ENCODE results near the gene DHX38. TPM values are rescaled to one million over a fixed set of nuclear protein-coding genes. Genes with fewer than 3 reads are reported as not detected.
A peak's percentile ranks its signal among the peaks of the same experiment; 100 is the strongest.

DHX38 gene
- total and polyA plus RNA-seq, 2 of the 13 experiments (the other 11 are each of a cell fraction or from before 2014, with no cell fraction given), result 54.4 to 85.9 TPM

GRCh38 chr16:72124761-72125634, 31.4 kb downstream of the DHX38 start (continued):
- no peak for TF ChIP-seq SMYD3 (CRISPR knock-in tag; IDR thresholded peaks at IDR 0.05)
- TF ChIP-seq RFXANK (CRISPR knock-in tag; IDR thresholded peaks at IDR 0.05), result no peak
- TF ChIP-seq POGZ (CRISPR knock-in tag; IDR thresholded peaks at IDR 0.05), result peak; percentile 78
- no peak for TF ChIP-seq GATA4 (IDR thresholded peaks at IDR 0.05; ENCODE audit: borderline replicate concordance, low read depth)
- TF ChIP-seq IKZF4 (CRISPR knock-in tag; IDR thresholded peaks at IDR 0.05; ENCODE audit: borderline replicate concordance, low read depth, not compliant biosample characterization), result peak; percentile 6
- TF ChIP-seq EHMT2 (IDR thresholded peaks at IDR 0.05; ENCODE audit: borderline replicate concordance, low read depth, low read length), result peak; percentile 67
- peak; percentile 44; the same call in 1 of the 2 replicates for TF ChIP-seq ZNF350 (CRISPR knock-in tag; IDR thresholded peaks at IDR 0.05; ENCODE audit: borderline replicate concordance, low read depth)
- TF ChIP-seq ZNF207 (IDR thresholded peaks at IDR 0.05; ENCODE audit: borderline replicate concordance), result no peak
- TF ChIP-seq TEAD2 (CRISPR knock-in tag; IDR thresholded peaks at IDR 0.05), result no peak
- peak; percentile 56 for TF ChIP-seq ZMYM3 (CRISPR knock-in tag; IDR thresholded peaks at IDR 0.05)
- TF ChIP-seq ZNF652 (CRISPR knock-in tag; IDR thresholded peaks at IDR 0.05; ENCODE audit: borderline replicate concordance, low read depth), result no peak
- no peak for TF ChIP-seq ISX (CRISPR knock-in tag; conservative IDR thresholded peaks at IDR 0.05)
- TF ChIP-seq HOMEZ (CRISPR knock-in tag; IDR thresholded peaks at IDR 0.05; ENCODE audit: low read depth), result peak; percentile 74; the same call in 1 of the 2 replicates
- TF ChIP-seq, protein P1, sequence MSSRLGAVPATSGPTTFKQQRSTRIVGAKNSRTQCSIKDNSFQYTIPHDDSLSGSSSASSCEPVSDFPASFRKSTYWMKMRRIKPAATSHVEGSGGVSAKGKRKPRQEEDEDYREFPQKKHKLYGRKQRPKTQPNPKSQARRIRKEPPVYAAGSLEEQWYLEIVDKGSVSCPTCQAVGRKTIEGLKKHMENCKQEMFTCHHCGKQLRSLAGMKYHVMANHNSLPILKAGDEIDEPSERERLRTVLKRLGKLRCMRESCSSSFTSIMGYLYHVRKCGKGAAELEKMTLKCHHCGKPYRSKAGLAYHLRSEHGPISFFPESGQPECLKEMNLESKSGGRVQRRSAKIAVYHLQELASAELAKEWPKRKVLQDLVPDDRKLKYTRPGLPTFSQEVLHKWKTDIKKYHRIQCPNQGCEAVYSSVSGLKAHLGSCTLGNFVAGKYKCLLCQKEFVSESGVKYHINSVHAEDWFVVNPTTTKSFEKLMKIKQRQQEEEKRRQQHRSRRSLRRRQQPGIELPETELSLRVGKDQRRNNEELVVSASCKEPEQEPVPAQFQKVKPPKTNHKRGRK (CRISPR knock-in tag; IDR thresholded peaks at IDR 0.05), result no peak
- peak; percentile 80 for TF ChIP-seq SOX5 (CRISPR knock-in tag; IDR thresholded peaks at IDR 0.05; ENCODE audit: borderline replicate concordance)
- TF ChIP-seq U2AF1 (optimal IDR thresholded peaks at IDR 0.05; ENCODE audit: low read depth, low read length), result no peak
- no peak for TF ChIP-seq ATF1 (CRISPR knock-in tag; IDR thresholded peaks at IDR 0.05)
- TF ChIP-seq MTA3 (CRISPR knock-in tag; IDR thresholded peaks at IDR 0.05), result no peak
- 0 out of 2 replicates have a peak, but pooled peaks have one; percentile 28 for TF ChIP-seq ZNF33B (CRISPR knock-in tag; IDR thresholded peaks at IDR 0.05)
- peak; percentile 69 for TF ChIP-seq ZNF547 (CRISPR knock-in tag; IDR thresholded peaks at IDR 0.05)
- TF ChIP-seq BRF2 (CRISPR knock-in tag; IDR thresholded peaks at IDR 0.05), result peak; percentile 58; the same call in 1 of the 2 replicates
- TF ChIP-seq ZC3H4 (CRISPR knock-in tag; IDR thresholded peaks at IDR 0.05; ENCODE audit: borderline replicate concordance), result no peak
- no peak for TF ChIP-seq ZNF816 (CRISPR knock-in tag; IDR thresholded peaks at IDR 0.05; ENCODE audit: borderline replicate concordance)
- TF ChIP-seq POLR2G (IDR thresholded peaks at IDR 0.05; ENCODE audit: low read depth, low read length), result peak; percentile 49; the same call in 1 of the 2 replicates
- no peak for TF ChIP-seq SRSF4 (IDR thresholded peaks at IDR 0.05; ENCODE audit: low read depth, low read length, poor library complexity, severe bottlenecking)
- no peak for TF ChIP-seq KDM5A (IDR thresholded peaks at IDR 0.05; ENCODE audit: borderline replicate concordance, low read length)
- no peak for TF ChIP-seq GATAD2A (CRISPR knock-in tag; IDR thresholded peaks at IDR 0.05)
